AG09309 (cell line): ENCODE measurements around the gene ZNF415.

Experiments
- DNase-seq: peaks from one replicate; pipeline ENCODE4 v3.0.0-alpha.2; 2010; ENCODE audit warnings: low read depth
- H3K4me3 ChIP-seq: 2 replicates; pipeline ENCODE4 v1.5.1; 2011; ENCODE audit warnings: mild to moderate bottlenecking, low read depth, low read length, moderate library complexity; ENCODE audit not compliant: control insufficient read depth
- TF ChIP-seq, protein P1 (sequence below): IDR thresholded peaks from 2 replicates; pipeline ENCODE4 v1.5.1; 2011; ENCODE audit warnings: mild to moderate bottlenecking, low read depth, low read length, inconsistent platforms; ENCODE audit not compliant: insufficient read depth, control insufficient read depth; ENCODE audit errors: missing control alignments

ZNF415 gene

DNA sequence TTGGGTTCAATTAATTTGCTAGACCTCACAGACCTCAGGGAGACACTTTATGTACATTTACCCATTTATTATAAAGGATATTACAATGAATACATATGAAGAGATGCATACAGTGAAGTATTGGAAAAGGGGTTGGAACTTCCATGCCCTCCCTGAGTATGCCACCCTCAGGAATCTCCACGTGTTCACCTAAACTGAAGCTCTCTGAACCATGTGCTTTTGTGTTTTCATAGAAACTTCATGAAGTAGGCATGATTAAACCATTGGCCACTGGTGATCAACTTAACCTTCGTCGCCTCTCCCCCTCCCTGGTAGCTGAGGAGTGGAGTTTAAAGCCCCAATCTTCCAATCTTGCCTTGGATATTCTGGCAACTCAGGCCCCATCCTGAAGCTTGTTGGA, 49.8 kb downstream of the ZNF415 start:
- TF ChIP-seq, protein P1, sequence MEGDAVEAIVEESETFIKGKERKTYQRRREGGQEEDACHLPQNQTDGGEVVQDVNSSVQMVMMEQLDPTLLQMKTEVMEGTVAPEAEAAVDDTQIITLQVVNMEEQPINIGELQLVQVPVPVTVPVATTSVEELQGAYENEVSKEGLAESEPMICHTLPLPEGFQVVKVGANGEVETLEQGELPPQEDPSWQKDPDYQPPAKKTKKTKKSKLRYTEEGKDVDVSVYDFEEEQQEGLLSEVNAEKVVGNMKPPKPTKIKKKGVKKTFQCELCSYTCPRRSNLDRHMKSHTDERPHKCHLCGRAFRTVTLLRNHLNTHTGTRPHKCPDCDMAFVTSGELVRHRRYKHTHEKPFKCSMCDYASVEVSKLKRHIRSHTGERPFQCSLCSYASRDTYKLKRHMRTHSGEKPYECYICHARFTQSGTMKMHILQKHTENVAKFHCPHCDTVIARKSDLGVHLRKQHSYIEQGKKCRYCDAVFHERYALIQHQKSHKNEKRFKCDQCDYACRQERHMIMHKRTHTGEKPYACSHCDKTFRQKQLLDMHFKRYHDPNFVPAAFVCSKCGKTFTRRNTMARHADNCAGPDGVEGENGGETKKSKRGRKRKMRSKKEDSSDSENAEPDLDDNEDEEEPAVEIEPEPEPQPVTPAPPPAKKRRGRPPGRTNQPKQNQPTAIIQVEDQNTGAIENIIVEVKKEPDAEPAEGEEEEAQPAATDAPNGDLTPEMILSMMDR, result no peak
- no peak for DNase-seq
- no peak overlapping the region for H3K4me3 ChIP-seq

DNA sequence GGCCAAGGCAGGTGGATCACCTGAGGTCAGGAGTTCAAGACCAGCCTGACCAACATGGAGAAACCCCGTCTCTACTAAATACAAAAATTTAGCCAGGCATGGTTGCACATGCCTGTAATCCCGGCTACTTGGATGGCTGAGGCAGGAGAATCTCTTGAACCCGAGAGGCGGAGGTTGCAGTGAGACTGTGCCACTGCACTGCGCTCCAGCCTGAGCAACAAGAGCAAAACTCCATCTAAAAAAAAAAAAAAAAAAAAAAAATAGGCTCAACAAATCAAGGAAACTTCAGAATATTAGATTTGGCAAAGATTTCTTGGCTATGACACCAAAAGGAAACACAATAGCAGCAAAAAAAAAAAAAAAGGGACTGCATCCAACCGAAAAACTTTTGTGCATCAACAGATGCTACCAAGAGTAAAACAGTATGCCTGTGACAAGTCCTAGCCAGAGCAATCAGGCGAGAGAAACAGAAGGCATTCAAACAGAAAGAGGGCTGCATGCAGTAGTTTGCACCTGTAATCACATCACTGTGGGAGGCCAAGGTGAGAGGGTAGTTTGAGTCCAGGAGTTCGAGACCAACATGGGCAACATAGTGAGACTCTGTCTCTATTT, 53.3 kb downstream of the ZNF415 start:
- TF ChIP-seq, protein P1, result no peak
- H3K4me3 ChIP-seq, result no peak overlapping the region
- DNase-seq, result no peak

DNA sequence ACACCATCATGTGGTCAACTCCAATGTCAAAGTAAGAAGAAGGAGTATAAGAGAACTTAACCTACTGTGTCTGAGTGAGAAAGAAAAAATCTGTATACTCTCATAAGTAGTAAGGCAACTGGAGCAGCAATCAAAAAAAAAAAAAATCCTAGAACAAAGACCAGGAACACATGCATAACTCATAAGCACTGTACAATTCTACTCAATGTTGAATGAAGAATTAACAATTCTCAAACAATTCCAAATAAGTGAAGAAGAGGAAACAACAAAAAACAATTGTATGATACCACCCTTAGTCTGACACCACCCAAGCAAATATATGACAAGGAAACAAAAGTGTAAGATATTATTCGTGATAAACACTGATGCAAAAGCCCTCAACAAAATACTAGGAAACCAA, 54.0 kb downstream of the ZNF415 start:
- TF ChIP-seq, protein P1, result no peak
- H3K4me3 ChIP-seq, result no peak overlapping the region
- no peak for DNase-seq

DNA sequence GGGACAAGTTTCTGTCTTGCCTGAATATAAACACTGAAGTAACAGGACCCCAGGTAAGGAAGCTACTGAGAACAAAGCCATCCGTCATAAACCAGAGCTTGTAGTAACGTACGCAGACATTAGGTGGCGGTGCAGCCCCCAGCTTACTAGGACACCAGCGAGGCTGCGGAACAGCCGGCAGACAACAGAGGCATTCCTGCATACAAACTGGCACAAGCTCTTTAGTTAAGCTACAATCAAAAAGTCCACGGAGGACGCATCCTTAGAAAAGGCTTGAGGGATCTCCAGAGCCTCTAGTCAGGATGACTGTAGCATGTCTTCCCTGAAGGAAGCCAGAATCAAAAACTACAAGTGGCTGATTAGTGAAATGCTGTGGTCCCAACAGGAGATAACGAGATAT, 55.7 kb downstream of the ZNF415 start:
- TF ChIP-seq, protein P1, result peak; percentile 51
- no peak for DNase-seq
- H3K4me3 ChIP-seq, result no peak overlapping the region

DNA sequence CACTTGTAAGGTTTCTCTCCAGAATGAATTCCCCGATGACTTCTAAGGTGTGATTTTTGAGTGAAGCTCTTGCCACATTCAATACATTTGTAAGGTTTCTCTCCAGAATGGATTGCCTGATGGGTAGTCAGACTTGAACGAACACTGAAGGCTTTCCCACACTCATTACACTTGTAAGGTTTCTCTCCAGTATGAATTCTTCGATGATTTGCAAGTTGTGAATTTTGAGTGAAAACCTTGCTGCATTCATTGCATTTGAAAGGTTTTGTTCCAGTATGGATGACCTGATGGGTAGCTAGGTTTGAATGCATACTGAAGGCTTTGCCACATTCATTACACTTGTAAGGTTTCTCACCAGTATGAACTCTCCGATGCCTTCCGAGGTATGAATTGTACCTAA, 63.9 kb downstream of the ZNF415 start:
- TF ChIP-seq, protein P1, result no peak
- no peak for DNase-seq
- no peak overlapping the region for H3K4me3 ChIP-seq

DNA sequence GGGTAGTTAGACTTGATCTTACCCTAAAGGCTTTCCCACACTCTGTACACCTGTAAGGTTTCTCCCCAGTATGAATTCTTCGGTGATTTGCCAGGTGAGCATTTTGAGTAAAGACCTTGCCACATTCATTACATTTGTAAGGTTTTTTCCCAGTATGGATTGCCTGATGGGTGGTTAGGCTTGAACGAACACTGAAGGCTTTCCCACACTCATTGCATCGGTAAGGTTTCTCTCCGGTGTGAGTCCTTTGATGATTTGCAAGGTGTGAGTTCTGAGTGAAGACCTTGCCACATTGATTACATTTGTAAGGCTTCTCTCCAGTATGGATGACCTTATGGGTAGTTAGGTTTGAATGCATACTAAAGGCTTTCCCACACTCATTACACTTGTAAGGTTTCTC, 64.5 kb downstream of the ZNF415 start:
- no peak overlapping the region for H3K4me3 ChIP-seq
- DNase-seq, result no peak
- TF ChIP-seq, protein P1, result no peak
